Endometrium (tissue), 2 donors: Measurements from ENCODE around the gene EPG5.
"Not testable (repeated sequence)": the region's sequence is repeated elsewhere in the genome, so short reads cannot be mapped to it uniquely, and the experiment has no call there.

Source experiments
- FAIRE-seq: peaks from 2 replicates; lab custom pipeline; 2012; peaks lifted over from hg19 to GRCh38; lab: Jason Lieb, UNC
- donor health status: control.
- donor health status: control.

The EPG5 gene, protein sequence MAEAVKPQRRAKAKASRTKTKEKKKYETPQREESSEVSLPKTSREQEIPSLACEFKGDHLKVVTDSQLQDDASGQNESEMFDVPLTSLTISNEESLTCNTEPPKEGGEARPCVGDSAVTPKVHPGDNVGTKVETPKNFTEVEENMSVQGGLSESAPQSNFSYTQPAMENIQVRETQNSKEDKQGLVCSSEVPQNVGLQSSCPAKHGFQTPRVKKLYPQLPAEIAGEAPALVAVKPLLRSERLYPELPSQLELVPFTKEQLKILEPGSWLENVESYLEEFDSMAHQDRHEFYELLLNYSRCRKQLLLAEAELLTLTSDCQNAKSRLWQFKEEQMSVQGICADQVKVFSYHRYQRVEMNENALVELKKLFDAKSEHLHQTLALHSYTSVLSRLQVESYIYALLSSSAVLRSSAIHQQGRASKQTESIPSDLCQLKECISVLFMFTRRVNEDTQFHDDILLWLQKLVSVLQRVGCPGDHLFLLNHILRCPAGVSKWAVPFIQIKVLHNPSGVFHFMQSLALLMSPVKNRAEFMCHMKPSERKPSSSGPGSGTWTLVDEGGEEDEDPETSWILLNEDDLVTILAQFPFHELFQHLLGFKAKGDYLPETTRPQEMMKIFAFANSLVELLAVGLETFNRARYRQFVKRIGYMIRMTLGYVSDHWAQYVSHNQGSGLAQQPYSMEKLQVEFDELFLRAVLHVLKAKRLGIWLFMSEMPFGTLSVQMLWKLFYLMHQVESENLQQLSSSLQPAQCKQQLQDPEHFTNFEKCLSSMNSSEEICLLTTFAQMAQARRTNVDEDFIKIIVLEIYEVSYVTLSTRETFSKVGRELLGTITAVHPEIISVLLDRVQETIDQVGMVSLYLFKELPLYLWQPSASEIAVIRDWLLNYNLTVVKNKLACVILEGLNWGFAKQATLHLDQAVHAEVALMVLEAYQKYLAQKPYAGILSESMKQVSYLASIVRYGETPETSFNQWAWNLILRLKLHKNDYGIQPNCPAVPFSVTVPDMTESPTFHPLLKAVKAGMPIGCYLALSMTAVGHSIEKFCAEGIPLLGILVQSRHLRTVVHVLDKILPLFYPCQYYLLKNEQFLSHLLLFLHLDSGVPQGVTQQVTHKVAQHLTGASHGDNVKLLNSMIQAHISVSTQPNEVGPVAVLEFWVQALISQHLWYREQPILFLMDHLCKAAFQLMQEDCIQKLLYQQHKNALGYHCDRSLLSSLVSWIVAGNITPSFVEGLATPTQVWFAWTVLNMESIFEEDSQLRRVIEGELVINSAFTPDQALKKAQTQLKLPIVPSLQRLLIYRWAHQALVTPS (N-terminal part only)

DNA sequence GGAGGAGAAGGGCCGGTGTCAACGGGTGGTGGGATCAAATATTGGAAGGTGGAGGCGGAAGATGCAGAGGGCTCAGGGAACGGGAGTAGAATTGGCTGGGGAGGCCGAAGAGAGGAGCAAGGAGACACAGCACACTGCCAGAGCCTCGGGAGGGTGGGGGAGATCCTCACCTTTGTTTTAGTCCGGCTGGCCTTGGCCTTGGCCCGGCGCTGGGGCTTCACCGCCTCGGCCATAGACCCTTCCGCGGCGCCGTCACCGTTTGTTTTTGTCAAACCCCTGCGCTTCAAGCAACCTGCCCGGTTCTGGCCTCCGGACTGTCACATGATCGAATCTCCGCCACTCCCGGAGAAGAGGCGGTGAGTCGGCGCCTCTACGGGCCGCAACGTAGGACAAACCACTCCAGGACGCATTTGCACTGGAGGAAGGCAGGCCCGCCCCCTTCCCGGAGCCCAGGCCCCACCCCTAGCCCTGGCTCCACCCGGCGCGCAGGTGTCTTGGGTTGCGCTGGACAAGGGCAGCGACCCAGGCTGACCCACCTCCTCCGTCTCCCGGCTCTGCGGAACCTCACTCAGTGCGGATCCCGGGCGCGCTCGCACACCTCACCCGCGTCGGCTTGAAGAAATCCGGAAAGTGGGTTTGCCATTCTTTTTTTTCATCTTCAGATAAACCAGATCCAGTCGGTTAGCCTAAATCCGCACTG, at the start of gene EPG5:
TSS of gene EPG5 (minus strand) at position 323 of the 700 bp plus-strand sequence. CDS start at position 233, 90 bp downstream.
- no peak for FAIRE-seq

DNA sequence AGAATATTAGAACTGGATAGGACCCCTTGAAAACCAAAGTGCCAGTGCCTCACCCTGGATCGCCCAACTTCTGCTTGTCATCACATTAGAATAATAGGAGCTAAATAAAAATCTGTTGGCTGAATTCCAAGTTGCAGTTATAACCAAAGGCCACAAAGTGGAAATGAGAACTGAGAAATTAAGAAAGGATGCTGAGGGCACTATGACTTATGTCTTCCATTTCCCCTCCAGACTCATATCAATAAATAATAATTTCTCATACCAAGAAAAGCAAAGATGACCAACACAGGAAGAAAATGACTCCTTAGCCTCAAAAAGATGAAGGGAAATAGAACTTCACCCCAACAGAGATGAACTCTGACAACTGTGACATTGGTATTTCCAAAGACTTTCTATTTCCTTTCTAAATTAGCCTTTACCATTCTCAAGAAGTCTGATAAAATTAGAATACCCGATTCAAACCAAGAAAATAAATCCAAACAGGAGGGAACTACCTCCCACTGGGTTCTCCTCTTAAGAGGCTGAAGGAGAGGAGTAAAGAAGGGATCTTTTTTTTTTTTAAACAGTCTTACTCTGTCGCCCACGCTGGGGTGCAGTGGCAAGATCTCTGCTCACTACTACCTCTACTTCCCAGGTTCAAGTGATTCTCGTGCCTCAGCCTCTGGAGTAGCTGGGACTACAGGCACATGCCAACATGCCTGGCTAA, 46.5 kb upstream of the EPG5 start:
- FAIRE-seq: no peak

DNA sequence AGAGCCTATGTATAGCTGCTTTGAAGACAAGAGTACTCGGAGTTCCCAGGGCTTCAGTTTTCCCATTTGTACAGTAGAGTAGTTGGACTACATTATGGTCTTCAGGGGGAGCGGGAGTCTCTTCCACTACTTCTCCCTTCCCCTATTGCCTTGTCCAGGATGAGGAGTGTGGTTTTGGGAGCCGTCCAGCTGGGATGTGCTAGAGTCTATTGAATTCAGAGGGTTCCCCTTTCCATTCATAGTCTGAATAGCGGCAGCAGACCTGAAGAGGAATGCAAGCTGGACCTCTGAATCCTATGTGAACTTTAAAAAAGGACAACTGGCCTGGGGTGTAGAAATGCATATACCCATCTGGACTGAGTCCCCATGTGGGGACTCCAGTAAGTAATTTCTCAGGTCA, 43.5 kb upstream of the EPG5 start:
- no peak for FAIRE-seq

DNA sequence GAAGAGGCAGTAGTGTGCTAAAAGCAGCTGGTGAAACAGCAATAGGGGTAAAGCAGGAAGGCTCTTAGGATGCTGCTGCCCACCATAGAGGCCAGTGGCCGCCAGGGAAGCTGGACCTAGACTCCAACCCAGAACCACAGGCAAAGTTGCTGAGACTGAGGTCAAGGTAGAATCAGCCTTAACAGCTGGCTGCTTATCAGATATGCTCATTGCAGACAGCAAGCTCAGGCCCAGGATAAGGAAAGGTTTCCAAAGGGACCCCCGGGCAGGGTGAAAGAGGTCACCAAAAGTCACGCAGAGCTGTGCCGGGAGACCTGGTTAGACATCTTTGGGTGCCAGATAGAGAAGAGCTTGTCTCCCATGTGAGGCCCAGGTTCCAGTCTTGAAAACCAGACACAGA, 42.9 kb upstream of the EPG5 start:
- no peak for FAIRE-seq

DNA sequence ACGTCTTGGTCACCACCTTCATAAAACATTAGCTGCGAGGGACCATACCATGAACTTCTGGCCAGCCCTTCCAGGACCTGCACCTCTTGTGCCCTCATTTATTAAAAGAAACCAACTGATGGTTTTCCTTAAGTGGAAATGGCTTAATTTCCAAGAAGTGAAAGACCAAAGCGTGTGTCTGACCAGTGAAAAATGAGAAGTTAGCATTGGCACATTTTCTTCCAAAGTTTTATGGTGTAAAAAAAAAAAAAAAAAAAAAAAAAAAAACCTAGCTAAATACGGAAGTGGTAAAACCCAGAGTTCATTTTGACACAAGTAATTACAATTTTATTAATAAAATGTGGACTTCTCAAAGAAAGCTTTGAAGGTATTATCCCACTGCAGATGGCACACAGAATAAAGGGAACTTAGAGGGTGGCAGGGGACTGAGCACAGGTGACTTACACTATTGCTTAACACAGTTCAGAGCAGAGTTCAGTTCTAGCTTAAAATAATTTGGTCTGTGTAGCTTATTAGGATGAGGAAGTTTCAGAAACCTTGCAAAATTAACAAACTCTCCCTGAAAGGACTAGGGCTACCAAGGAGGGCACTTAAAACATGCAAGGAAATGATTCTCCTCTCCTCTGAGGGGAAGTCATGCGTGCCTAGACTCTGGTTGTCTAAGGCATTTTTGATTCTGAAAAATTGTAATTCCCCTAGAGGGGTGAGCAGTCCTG, 42.2 kb upstream of the EPG5 start:
- FAIRE-seq: no peak

DNA sequence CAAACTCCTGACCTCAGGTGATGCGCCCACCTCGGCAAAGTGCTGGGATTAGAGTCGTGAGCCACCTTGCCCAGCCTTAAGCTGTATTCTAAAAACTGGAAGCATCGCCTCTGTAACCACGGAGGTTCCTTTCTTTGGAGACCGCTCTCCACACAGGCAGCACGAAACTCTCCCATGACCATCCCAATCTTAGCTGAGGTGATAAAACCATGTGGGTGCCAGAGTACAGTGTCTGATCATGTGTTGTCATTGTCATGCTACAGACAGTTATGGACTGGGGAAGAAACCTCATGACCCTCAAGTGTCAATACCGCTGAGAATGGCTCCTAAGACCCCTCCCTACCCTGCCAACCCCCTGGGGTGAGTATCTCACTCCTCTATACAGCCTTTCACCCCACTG, 41.4 kb upstream of the EPG5 start:
- FAIRE-seq: no peak

DNA sequence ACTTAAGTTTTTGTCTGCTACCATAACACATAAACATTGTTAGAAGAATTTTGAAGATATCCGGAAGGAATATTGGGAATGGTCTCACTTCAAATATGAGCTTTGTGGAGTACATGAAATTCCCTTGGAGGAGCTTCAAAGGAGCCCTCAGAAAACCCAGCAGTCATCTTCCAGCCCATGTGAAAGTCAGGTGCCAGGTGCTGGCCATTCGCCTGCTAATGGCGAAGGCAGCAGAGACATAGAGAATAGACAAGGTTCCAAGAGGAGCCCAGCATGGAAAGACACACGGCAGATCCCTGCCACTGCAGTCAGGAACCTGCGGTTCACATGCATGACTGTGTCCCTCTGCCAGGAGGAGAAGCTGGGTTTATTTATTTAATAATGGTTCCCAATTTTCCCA, 40.0 kb upstream of the EPG5 start:
- FAIRE-seq: no peak

DNA sequence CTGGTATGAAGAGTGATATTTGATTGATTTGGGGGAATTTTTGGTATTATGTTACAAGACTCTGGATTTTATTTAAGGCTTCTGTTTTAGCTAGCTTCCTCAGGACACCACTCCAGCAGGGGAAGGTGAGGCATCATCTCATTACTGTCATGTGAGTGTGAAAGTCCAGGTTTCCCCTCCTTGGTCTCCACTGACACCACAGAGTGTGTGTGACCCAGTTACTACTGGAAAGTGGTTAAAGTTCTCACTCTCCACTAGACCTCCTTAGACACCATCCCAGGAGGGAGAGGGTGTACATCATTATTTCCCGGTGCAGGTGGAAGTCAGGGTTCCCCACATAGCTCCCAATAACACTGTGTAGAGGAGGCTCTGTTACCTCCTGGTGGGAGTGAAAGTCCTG, 35.8 kb upstream of the EPG5 start:
- no peak for FAIRE-seq

DNA sequence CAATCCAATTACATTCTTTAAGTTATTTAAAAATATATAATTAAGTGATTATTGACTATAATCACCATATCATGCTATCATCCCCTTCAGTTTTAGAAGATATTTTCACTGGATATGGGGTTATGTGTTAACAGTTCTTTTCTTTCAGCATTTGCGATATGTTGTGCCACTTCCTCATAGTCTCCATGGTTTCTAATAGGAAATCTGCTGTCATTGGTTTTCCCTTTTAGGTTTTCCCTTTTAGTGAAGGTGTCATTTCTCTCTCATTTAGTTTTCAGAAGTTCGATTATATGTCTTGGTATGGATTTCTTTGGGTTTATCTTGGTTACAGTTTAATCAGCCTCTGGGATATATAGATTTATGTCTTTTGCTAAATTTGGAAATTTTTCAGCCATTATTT, 34.8 kb upstream of the EPG5 start:
- FAIRE-seq: no peak

DNA sequence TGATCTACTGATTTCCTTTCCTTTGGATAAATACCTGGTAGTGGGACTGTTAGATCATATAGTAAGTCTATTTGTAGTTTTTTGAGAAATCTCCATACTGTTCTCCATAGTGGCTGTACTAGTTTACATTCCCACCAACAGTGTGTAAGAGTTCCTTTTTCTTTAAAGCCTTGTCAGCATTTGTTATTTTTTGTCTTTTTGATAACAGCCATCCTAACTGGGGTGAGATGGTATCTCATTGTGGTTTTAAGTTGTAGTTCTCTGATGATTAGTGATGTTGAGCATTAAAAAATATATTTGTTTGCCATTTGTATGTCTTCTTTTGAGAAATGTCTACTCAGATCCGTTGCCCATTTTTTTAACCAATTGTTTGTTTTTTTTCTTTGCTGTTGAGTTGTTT, 33.9 kb upstream of the EPG5 start:
- FAIRE-seq: no peak

DNA sequence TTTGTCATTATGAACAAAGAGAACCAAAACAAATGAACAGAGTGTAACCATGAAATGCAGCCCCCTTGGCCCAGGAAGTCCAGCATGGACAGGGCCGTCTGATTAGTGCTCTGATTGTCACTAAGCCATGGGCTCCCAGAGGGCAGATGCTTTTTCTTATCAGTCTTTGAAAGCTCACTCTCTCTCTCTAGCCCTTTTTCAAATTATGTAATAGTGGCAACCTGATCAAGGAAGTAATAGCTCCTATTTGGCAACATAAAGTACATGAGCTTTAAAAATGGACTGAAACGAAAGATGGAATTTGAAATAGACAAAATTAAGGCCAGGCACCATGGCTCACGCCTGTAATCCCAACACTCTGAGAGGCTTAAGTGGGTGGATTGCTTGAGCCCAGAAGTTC, 32.4 kb upstream of the EPG5 start:
- no peak for FAIRE-seq

DNA sequence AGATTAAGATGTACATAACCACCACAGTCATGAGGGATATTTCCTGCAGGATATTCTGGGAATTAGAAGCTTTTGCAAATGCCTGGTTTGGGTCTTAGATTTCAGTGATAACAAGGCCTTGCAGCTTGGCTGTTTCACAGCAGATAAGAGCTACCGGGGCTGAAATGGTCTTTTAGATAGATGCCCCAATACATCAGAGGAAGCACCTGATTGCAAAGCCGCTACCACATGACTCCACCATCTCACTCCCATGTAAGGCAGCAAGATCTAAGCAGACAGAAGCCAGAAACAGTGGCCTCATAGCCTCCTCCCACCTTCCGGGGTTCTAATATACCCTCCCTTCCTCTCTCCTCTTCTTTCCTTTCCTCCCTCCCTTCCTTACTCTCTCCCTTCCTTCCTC, 31.1 kb upstream of the EPG5 start:
- FAIRE-seq: no peak

DNA sequence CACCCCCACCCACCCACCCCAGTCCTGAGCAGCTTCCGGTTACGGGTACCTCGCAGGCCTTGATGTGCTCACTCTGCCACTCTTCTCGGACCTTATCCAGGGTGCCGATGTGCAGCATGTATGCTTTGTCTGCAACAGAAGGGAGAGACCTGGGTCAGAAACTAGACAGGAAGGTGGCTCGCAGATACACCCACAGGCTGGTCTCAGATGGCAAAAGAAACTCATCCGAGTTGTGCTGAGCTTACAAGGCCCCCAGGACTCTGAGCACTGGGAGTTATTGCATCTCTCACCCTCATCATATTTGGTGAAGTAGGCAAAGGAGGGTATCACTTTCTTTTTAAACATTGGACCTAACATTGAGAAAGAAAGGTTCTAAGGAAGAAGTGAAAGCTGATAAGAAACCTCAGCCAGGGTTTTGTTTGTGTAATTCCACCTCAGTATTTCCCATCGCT, 30.6 kb upstream of the EPG5 start:
- FAIRE-seq: no peak

DNA sequence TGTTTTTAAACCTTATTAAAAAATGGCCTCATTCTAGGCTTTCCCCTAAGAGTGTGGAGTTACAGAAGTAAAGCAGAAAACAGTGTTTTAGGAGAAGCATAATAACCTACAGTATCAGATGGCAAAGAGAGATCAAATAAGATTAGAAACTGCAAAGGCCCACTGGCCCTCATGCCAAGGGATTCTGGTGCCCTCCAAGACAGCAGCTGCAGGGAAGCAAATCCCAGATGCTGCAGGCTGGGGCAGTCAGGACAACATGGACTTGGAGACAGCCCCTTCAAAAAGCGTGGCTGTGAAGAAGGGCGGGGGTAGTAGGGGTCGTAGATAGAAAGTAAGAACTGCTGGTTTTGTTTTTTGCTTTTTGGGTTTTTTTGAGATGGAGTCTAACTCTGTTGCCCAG, 28.3 kb upstream of the EPG5 start:
- FAIRE-seq: no peak

DNA sequence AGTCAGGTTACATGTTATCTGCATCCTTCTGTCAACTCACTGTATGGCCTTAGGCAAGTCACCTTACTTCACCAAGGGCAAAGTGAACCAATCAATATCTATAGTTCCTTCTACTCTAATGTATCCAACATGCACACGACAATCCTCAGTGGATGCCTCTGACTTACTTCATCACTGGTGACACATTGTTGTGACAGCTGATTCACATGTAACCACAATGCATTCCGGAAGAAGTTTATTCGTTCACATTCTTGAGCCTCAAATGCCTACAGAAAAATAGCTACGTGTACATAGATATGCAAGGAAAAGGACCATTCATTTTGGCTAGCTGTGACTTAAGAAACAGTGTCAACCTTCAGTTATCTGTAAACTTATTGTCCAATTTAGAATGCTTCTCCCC, 26.3 kb upstream of the EPG5 start:
- no peak for FAIRE-seq

DNA sequence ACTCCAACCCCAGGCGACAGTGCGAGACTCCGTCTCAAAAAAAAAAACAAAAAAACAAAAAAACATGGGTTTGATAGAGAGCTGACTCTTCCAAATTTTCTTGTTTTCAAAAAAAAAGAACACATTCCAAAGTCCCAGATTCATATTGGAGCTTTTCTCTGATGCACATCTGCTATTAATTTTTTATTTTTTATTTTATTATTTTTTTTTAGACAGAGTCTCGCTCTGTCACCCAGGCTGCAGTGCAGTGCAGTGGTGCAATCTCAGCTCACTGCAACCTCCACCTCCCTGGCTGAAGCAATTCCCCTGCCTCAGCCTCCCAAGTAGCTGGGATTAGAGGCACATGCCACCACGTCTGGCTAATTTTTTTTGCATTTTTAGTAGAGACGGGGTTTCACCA, 25.4 kb upstream of the EPG5 start:
- FAIRE-seq: not testable (repeated sequence)

DNA sequence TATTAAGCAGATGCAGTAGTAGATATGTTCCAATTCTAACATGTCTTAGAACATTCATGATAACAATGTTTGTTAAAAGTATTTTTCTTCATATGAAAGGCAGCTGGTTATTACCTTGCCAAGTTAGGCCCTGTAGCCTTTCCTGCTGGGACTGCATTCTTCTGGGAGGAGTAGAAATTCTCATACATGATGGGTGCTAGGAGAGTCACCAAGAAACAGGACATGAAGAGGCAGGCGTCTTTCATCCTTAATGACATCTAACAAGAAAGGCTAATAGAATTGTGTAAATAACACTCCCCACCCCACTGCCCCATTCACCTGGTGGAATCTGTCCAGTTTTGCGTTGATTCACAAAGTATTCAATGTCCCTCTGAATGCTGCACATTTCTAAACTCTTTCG, 24.7 kb upstream of the EPG5 start:
- FAIRE-seq: no peak

DNA sequence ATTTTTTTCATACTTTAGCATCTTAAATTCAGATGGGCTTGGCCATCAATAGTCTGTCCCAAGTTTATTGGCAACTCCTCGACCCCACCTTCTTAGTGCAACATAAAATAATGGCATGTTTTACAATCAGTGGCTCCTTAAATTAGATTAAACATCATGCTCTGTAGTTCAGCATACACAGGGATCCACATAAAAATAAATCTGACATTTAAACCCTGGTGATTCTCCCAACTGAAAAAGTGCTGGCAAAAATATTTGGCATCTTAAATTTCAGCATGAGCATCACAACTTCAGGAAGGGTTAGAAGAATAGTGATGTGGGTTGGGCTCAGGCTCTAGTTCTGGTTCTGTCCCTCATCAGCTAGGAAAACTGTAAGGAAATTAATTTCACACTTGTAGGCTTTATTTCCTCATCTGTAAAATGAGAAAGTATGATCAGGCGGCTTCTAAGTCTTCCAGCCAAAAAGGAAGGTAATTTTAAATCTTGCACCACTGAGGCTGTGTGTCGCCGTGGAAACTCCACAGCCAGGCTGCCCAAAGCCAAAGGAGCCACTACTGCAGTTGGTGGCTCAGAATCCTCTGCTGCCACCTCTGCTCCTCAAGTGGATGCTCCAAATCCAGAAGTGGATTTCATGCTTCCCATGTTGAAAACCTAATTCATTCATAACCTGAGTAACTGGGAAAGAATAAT, 17.6 kb upstream of the EPG5 start:
- no peak for FAIRE-seq

DNA sequence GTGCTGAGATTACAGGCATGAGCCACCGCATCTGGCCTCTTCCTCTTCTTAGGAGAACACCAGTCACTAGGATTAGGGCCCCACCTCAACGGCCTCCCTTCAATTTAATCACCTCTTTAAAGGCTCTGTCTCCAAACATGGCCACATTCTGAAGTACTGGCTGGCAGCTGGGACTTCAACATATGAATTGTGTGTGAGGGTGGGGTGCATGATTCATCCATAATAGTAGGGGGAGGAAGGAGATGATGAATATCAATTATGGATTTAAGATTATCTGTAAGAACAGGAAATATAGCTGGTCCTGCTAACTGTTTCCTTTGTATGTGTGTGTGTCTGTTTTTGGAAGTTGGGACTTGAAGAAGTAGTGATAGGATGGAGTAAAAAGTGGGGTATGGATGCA, 14.7 kb upstream of the EPG5 start:
- FAIRE-seq: no peak

DNA sequence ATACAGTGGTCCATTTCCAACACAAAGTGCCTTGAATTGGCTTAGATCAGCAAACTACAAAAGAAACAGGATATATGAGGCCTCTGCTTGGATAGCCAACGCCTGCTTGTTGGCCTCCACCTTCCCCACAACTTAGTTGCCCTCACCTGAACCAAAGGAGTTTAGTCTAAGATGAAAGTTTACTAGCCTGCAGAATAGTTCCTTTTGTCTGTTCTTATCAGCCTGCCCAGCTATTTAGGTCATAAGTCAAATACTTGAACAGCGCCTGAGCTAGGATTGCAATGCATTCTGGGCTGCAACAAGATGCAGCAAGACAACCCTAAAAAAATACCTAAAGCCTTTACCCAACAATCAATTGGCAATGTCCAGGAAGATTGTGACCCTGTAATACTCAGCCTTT, 13.1 kb upstream of the EPG5 start:
- no peak for FAIRE-seq
